GM12872 (cell line): ENCODE measurements around the gene ANKRD33.

Source experiments
- CTCF ChIP-seq: IDR thresholded peaks from 3 replicates; pipeline ENCODE4 v1.5.1; 2011; ENCODE audit warnings: low read depth, mild to moderate bottlenecking, low read length, moderate library complexity; ENCODE audit not compliant: insufficient read depth

ANKRD33 gene

GRCh38 chr12:51873251-51873994, 14.5 kb upstream of the ANKRD33 start:
- no peak for TF ChIP-seq CTCF

DNA sequence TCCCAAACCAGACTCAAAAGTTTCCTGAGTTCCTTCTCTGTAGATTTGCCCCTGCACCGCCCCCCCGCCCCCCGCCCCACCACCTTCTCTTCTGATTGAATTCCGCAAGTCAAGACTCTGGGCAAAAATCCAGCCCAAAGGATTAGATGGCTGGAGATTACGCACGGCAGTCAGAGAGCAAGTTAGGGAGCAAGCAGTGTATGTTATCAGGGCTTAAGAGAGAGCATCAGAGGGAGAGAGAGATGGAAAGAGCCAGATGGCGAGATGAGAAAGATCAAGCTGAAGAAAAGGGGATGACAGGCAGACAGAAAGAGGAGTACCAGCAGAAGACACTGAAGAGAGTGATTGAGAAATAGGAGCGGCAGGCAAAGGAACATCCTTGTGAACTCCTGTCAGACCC, 13.9 kb upstream of the ANKRD33 start:
- no peak for TF ChIP-seq CTCF

DNA sequence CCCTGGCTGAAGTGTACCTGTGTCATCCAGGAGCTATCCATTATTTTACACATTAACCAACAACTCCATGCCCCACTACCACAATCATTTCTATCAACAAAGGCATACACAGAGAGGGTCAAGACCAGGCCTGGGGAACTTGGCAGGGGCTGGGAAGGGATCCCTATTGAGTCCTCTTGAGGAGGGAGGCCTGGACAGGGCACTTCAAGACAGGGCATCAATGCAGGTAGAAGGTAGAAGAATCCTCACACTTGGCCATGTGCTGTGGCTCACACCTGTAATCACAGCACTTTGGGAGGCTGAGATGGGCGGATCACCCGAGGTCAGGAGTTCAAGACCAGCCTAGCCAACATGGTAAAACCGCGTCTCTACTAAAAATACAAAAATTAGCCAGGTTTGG, 13.4 kb upstream of the ANKRD33 start:
- TF ChIP-seq CTCF: no peak

GRCh38 chr12:51879102-51879501, 8.8 kb upstream of the ANKRD33 start:
- no peak for TF ChIP-seq CTCF

GRCh38 chr12:51883295-51883694, 4.6 kb upstream of the ANKRD33 start:
- no peak for TF ChIP-seq CTCF

- TF ChIP-seq CTCF: no peak
Measured at GRCh38 chr12:51883998-51884675, 3.8 kb upstream of the ANKRD33 start.

- no peak for TF ChIP-seq CTCF
Measured at GRCh38 chr12:51884676-51885229, 3.1 kb upstream of the ANKRD33 start.
